Neural progenitor cell (in vitro differentiated cells): ENCODE data around the gene SOD3.

Experiments
- EZH2 ChIP-seq: fragments of 200-600 bp; sonication (generic); IDR thresholded peaks from 2 replicates; pipeline ENCODE4 v1.6.1; 2017; ENCODE audit warnings: antibody characterized with exemption, mild to moderate bottlenecking, moderate library complexity
- EZH2phosphoT487 ChIP-seq: fragments of 200-600 bp; sonication (generic); IDR thresholded peaks from 2 replicates; pipeline ENCODE4 v1.6.1; 2017; ENCODE audit warnings: antibody characterized with exemption
- TF ChIP-seq, protein P1 (sequence below): fragments of 200-600 bp; sonication (generic); IDR thresholded peaks from 2 replicates; pipeline ENCODE4 v1.5.1; 2017; ENCODE audit warnings: antibody characterized with exemption, mild to moderate bottlenecking

DNA sequence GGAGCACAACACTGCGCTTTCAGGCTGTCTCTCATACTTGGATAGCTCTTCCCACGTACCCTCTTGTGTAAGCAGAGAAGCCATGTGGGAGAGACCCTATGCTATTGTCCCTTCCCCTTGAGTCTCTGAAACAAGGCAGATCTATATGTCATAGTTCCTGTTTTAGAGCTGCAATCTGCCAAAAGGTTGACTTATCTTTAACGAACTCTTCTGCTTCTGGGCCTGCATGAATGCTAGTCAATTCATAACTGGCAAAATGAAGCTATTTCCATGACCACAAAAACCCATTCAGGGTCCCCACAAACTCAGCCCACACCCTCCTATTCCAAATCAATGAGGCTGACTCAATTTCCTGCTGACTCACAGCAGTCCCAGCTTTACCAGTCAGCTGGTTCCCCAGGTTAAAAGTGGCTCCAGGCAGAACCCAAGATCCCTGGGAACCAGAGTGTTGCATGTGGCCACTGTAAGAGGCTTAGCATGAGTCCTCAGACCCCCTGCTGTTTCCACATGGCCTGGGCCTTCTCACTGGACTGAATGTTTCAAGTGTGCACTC lies 25.3 kb upstream of the SOD3 start:
- TF ChIP-seq, protein P1, sequence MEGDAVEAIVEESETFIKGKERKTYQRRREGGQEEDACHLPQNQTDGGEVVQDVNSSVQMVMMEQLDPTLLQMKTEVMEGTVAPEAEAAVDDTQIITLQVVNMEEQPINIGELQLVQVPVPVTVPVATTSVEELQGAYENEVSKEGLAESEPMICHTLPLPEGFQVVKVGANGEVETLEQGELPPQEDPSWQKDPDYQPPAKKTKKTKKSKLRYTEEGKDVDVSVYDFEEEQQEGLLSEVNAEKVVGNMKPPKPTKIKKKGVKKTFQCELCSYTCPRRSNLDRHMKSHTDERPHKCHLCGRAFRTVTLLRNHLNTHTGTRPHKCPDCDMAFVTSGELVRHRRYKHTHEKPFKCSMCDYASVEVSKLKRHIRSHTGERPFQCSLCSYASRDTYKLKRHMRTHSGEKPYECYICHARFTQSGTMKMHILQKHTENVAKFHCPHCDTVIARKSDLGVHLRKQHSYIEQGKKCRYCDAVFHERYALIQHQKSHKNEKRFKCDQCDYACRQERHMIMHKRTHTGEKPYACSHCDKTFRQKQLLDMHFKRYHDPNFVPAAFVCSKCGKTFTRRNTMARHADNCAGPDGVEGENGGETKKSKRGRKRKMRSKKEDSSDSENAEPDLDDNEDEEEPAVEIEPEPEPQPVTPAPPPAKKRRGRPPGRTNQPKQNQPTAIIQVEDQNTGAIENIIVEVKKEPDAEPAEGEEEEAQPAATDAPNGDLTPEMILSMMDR, result no peak
- no peak for TF ChIP-seq EZH2
- TF ChIP-seq EZH2phosphoT487, result no peak
